GM21576 (cell line): ENCODE measurements around the gene CIAO3.

Experiments
- ATAC-seq: cut with Tn5 transposase; IDR thresholded peaks from one replicate; pipeline ENCODE4 v1.9.1; 2021; ENCODE audit warnings: mild to moderate bottlenecking, moderate library complexity; ENCODE audit not compliant: unreplicated experiment

Gene CIAO3

GRCh38 chr16:711548-712320 is 29.1 kb downstream of the CIAO3 start:
- ATAC-seq: no peak

- ATAC-seq: no peak
Measured at GRCh38 chr16:711084-711483, 29.7 kb downstream of the CIAO3 start.

- no peak for ATAC-seq
Measured at GRCh38 chr16:710500-711075, 30.2 kb downstream of the CIAO3 start.

GRCh38 chr16:709566-710499 is 31.0 kb downstream of the CIAO3 start:
- ATAC-seq: no peak

- no peak for ATAC-seq
Measured at GRCh38 chr16:708959-709358, 31.8 kb downstream of the CIAO3 start.

- ATAC-seq: no peak
Measured at GRCh38 chr16:708019-708418, 32.8 kb downstream of the CIAO3 start.

GRCh38 chr16:707062-707538 is 33.7 kb downstream of the CIAO3 start:
- ATAC-seq: no peak

- ATAC-seq: no peak
Measured at GRCh38 chr16:706189-707061, 34.4 kb downstream of the CIAO3 start.

GRCh38 chr16:705431-706188 is 35.2 kb downstream of the CIAO3 start, which contains the start of gene FBXL16:
FBXL16 (minus strand) TSS chr16:705801; CDS start chr16:697405, 8,396 bp downstream.
- ATAC-seq: no peak

GRCh38 chr16:704552-705380 is 36.0 kb downstream of the CIAO3 start:
- no peak for ATAC-seq

- no peak for ATAC-seq
Measured at GRCh38 chr16:704047-704446, 36.8 kb downstream of the CIAO3 start.

GRCh38 chr16:703406-703805 is 37.4 kb downstream of the CIAO3 start:
- no peak for ATAC-seq

GRCh38 chr16:702341-702740 is 38.5 kb downstream of the CIAO3 start:
- no peak for ATAC-seq

GRCh38 chr16:700684-701584 is 39.9 kb downstream of the CIAO3 start:
- ATAC-seq: no peak

- ATAC-seq: no peak
Measured at GRCh38 chr16:698911-699671, 41.7 kb downstream of the CIAO3 start.

GRCh38 chr16:695355-696089 is 45.3 kb downstream of the CIAO3 start:
- no peak for ATAC-seq
